IPS-15b (cell line): ENCODE data around the gene NGEF.

Experiments used
- H3K27me3 ChIP-seq: one replicate; pipeline ENCODE4 v1.6.1; 2013; ENCODE audit warnings: low read length; ENCODE audit not compliant: control insufficient read depth, insufficient read depth
- H3K36me3 ChIP-seq: one replicate; pipeline ENCODE4 v1.6.1; 2013; ENCODE audit warnings: low read length; ENCODE audit not compliant: control insufficient read depth, insufficient read depth
- H3K4me1 ChIP-seq: one replicate; pipeline ENCODE4 v1.6.1; 2013; ENCODE audit warnings: mild to moderate bottlenecking, low read length; ENCODE audit not compliant: control insufficient read depth, insufficient read depth
- H3K4me3 ChIP-seq: one replicate; pipeline ENCODE4 v1.5.1; 2013; ENCODE audit warnings: low read depth, low read length
- H3K9ac ChIP-seq: one replicate; pipeline ENCODE4 v1.6.1; 2013; ENCODE audit warnings: low read depth, mild to moderate bottlenecking, low read length
- H3K9me3 ChIP-seq: one replicate; pipeline ENCODE4 v1.6.1; 2013; ENCODE audit warnings: mild to moderate bottlenecking, low read length; ENCODE audit not compliant: control insufficient read depth, insufficient read depth

NGEF gene

DNA sequence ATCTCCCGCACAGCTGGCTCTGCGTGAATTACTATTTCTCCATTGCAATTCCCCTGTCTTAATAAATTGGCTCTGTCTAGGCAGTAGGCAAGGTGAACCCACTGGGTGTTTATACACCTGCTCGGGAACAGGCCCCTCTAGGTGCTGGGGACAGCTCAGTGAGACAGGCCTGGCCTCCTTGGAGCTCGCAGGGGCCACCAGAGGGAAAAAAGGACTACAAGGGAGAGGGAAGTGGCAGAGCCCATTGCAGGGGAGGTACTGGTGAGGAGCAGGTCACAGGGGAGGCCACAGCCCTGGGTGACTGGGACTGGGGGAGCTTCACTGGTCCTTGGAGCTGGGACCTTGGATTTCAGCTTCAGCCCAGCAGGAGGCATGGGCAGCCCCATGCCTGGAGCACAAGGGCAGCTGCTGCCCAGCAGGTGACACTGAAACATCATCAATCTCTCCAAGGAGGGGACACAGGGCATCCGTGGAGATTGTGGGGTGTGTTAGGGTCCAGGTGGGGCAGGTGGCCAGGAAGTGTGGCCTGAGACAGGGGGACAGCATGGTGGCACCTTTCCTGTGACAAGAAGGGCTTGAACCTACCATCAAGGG lies 31.2 kb downstream of the NGEF start:
- H3K4me3 ChIP-seq, result no peak overlapping the region
- H3K9ac ChIP-seq, result no peak overlapping the region
- peaks cover 5% of the 10 kb centered on the region for H3K4me1 ChIP-seq
- no peaks in the 10 kb centered on the region for H3K36me3 ChIP-seq
- no peaks in the 10 kb centered on the region for H3K27me3 ChIP-seq
- no peaks in the 10 kb centered on the region for H3K9me3 ChIP-seq

DNA sequence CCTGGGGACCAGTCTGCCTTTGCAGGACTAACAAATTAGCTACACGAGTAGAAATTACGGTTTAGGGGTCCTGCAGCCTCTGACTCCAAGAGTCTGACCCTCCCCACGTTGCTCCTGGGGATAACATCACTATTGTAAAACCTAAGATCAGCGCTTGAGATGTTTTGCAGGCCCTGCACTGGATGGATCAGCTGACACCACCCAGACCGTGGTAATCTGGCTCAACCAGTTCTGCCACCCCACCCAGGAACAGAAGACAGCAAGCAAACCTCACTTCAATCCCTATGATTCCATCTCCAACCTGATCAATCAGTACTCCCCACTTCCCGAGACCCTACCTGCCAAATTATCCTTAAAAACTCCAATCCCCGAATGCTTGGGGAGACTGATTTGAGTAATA lies 31.7 kb downstream of the NGEF start:
- H3K4me3 ChIP-seq, result no peak overlapping the region
- no peaks in the 10 kb centered on the region for H3K9me3 ChIP-seq
- H3K27me3 ChIP-seq, result no peaks in the 10 kb centered on the region
- H3K9ac ChIP-seq, result no peak overlapping the region
- no peaks in the 10 kb centered on the region for H3K36me3 ChIP-seq
- H3K4me1 ChIP-seq, result peaks cover 5% of the 10 kb centered on the region

DNA sequence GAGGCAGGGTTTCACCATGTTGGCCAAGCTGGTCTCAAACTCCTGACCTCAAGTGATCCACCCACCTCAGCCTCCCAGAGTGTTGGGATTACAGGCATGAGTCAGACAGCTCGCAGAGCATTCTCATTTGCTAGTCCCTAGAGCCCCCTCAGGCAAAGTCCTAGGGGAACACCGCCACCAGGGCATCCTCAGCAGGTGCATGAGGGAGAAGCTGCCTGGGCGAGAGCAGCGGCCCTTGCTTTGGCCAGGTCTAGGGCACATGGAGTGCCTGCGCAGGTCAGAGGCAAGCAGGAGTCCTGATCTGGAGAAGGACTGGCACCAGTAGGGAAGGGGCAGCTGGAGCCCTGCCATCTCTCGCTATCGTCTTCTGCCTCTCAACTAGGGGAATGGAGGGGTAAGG lies 32.4 kb downstream of the NGEF start:
- Histone ChIP-seq H3K9me3 (no peaks in the 10 kb centered on the region), H3K4me3 (no peak overlapping the region), H3K9ac (no peak overlapping the region), H3K4me1 (peaks cover 5% of the 10 kb centered on the region), H3K27me3 (no peaks in the 10 kb centered on the region), H3K36me3 (no peaks in the 10 kb centered on the region)

DNA sequence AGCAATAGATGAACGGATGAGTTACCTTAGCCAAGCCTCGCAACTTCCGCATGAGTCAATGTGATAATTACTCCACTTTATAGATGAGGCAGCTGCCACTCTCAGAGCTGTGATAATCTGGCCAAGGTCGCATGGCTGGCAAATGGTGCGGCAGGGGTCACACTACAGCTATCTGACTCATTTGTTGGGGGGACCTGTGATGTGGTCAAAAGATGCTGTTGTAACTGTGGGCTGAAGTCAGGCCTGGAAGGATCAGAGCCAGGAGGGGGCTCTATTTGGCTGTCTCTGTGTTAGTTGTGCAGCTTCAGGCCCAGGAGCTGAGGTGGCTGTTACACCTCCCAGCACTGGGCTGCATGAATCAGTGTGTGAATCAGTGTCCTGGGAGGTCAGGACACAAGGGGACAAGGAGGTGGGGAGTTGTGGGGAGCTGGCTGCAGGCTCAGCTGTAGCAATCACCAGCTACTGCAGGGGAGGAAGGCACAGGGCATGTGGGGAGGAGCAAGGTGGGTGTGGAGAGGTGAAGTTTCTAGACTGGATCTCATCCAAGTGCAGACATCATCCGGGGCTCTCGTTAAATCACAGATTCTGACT lies 33.1 kb downstream of the NGEF start:
- Histone ChIP-seq H3K9me3 (no peaks in the 10 kb centered on the region), H3K9ac (no peak overlapping the region), H3K27me3 (no peaks in the 10 kb centered on the region), H3K36me3 (no peaks in the 10 kb centered on the region), H3K4me3 (no peak overlapping the region), H3K4me1 (peaks cover 5% of the 10 kb centered on the region)

DNA sequence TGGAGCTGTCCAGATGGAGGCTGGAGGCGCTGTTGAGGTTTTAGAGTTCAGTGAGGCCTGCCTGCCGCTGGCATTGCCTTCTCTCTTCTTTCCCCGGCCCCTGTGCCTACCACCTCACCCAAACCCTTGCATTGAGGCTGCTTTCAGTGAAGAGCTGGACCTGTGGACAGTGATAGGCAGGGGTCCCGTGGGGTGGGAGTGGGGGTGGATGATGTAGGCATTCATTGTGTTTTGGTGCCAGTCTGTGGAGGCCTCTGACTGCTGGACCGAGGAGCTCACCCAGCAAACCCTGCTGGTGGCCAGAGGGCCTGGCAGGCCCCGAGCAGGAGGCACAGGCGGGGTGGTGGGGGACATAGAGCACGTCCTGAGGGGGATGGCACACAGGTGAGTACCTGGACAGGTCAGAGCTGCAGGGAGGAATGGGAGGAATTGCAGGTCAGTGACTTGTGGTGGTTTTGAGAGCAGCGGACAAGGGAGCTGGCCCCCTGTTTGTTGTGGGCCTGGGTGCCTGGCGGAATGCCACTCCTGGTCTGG lies 35.6 kb downstream of the NGEF start:
- Histone ChIP-seq H3K4me3 (no peak overlapping the region), H3K9ac (no peak overlapping the region), H3K27me3 (no peaks in the 10 kb centered on the region), H3K9me3 (no peaks in the 10 kb centered on the region), H3K4me1 (no peaks in the 10 kb centered on the region), H3K36me3 (no peaks in the 10 kb centered on the region)

DNA sequence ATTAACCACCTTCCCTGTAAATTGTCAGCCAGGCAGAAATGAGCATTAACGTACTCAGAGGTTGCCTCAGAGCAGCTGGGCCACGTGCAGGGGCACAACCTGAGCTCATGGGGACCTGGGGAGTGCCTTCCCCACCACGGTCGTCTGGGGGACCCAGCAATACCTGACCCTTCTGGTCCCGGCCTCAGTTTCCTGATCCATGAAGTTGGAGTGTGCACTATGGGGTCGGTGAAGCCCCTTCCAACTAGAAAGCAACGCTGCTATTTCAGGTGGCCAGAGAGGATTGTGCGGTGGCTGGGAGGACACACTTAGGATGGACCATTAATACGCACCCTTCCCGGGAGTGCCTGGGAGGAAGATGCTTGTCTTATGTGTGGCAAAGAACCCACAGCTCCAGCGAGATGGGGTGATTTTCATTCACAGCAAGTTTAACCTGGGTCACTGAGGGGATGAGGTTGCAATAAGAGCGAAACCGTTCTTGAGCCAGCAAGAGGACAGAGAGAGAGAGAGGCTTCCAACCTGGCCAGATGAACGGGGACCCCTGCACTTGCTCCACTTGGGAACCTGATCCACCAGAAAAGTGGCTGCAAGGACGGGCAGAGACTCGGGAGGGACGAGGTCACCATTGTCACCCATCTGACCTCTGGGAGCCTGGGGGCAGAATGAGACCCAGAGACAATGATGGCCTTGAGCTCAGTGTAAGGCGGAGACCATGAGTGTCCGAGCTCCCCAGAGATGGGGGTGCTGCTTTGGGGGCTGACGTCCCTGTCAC lies 36.2 kb downstream of the NGEF start:
- H3K4me3 ChIP-seq, result no peak overlapping the region
- H3K9me3 ChIP-seq, result no peaks in the 10 kb centered on the region
- no peak overlapping the region for H3K9ac ChIP-seq
- H3K4me1 ChIP-seq, result no peaks in the 10 kb centered on the region
- no peaks in the 10 kb centered on the region for H3K27me3 ChIP-seq
- no peaks in the 10 kb centered on the region for H3K36me3 ChIP-seq

DNA sequence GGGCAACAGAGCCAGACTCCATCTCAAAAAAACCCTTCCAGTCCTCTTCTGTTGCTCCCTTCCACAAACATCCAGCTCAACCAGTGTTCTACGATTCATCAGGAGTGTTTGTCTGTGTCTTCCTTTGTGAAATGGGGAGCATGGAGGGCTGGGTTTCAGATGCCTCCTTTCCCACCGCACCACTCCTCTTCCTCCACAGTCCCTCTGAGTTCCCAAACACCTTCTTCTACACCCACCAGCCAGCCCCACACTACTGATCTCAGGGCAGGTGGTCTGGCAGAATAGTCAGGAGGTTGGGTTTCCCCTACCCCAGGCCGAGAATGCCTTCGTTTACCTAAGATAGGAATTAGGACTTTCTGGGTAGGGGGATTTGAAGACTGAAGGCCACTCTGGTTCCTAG lies 36.9 kb downstream of the NGEF start:
- Histone ChIP-seq H3K36me3 (no peaks in the 10 kb centered on the region), H3K9ac (no peak overlapping the region), H3K4me3 (no peak overlapping the region), H3K4me1 (no peaks in the 10 kb centered on the region), H3K27me3 (no peaks in the 10 kb centered on the region), H3K9me3 (no peaks in the 10 kb centered on the region)

DNA sequence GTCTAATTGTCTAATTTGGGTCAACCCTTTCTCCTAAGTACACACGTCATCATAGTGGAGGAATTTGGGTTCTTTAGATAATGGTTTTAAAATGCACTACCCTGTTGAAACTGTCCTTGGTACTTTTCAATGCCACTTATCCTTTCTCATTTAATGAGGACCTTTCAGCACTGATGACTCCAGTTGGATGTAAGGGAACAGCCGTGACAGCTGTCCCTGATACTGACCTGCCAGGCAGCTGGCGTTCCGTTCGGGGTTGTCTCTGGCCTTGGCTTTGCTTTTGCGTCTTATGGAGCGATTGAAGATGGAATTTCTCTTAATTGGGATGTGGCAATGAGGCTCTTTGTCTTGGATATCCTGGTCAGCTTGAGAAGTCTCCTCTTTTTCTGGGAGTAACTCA lies 38.7 kb downstream of the NGEF start:
- Histone ChIP-seq H3K4me3 (no peak overlapping the region), H3K4me1 (no peaks in the 10 kb centered on the region), H3K27me3 (no peaks in the 10 kb centered on the region), H3K9ac (no peak overlapping the region), H3K9me3 (no peaks in the 10 kb centered on the region), H3K36me3 (no peaks in the 10 kb centered on the region)

DNA sequence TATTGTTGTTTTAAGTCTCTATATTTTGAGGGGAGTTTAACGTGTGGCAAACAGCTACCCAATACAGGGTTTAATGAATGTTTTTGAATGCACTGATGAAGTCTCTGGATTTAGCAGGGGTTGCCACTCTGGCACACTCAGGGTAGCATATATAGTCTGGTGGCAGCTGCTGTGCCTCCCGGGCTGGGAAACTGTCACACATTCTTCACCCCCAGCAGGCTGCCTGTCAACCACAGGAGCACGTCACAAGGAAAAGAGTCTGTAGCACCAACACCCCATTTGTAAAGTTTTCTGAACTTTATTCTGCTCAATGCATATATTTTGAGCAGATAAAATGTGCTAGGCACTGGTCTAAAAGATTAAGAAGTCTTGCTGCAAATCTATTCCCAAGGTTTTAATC lies 39.3 kb downstream of the NGEF start:
- no peaks in the 10 kb centered on the region for H3K27me3 ChIP-seq
- no peak overlapping the region for H3K9ac ChIP-seq
- H3K4me3 ChIP-seq, result no peak overlapping the region
- no peaks in the 10 kb centered on the region for H3K36me3 ChIP-seq
- H3K9me3 ChIP-seq, result no peaks in the 10 kb centered on the region
- no peaks in the 10 kb centered on the region for H3K4me1 ChIP-seq

DNA sequence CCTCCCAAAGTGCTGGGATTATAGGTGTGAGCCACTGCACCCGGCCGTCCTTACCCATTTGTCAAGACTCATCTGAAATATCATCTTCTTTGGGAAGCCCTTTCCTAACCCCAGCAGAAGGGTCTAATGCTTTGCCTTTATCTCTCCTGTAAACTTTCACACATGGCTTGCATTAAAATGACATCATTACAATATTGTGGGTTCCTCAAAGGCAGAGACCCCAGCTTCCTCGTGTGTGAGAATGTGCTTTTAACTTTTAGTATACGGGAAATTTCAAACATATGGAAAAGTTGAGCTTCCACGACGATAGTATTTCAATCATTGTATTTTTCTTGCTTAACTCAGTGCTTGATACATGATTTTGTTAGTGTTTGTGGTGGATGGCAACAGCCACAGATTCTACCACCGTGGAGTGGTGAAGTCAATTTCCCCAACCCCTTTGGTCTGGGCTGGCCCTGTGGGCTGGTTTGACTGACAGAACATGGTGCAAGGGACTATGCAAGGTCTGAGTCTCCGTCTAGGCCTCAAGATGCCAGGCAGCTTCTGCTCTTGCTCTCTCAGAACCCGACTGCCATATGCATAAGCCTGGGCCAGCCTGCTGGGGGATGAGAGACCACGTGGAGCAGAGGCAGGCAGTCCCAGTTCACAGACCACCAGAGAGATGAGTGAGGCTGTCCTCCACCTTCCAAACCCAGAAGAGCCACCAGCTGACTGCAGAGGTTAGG lies 39.9 kb downstream of the NGEF start:
- no peak overlapping the region for H3K4me3 ChIP-seq
- H3K36me3 ChIP-seq, result no peaks in the 10 kb centered on the region
- H3K4me1 ChIP-seq, result no peaks in the 10 kb centered on the region
- H3K9ac ChIP-seq, result no peak overlapping the region
- H3K27me3 ChIP-seq, result no peaks in the 10 kb centered on the region
- H3K9me3 ChIP-seq, result no peaks in the 10 kb centered on the region

DNA sequence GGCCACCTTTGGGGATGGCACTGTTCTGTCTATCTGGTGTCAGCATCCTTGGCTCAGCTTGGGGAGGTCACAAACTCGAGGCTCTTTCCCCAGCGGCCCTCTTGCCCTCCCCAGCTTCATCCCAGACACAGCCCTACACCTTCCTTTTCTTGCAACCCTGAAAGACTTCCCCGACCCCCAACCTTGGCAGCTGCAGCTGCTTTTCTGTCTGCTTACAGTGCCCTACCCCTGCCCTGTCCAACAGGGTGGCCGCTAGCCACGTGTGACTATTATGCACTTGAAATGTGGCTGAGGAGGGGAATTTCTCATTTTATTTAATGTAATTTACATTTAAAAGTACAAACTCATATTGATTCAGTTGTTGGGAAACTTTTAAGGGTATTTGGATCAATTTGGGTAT lies 41.3 kb downstream of the NGEF start:
- no peaks in the 10 kb centered on the region for H3K4me1 ChIP-seq
- no peaks in the 10 kb centered on the region for H3K9me3 ChIP-seq
- no peak overlapping the region for H3K9ac ChIP-seq
- no peaks in the 10 kb centered on the region for H3K27me3 ChIP-seq
- H3K4me3 ChIP-seq, result no peak overlapping the region
- no peaks in the 10 kb centered on the region for H3K36me3 ChIP-seq
